HCT116 (cell line): ENCODE measurements around the gene MEDAG. TPM values are rescaled to one million over a fixed set of nuclear protein-coding genes. Genes with fewer than 3 reads are reported as not detected.

Source experiments
- ATAC-seq: fragments of 200-7000 bp; cut with Tn5 transposase; 2 replicates; pipeline ENCODE4 v1.9.1; 2020; ENCODE audit warnings: mild to moderate bottlenecking, moderate library complexity
- BruUV-seq: library from RNA; stranded (reverse); fragments of 400-500 nt; replicated peaks from 2 replicates; lab custom pipeline; 2021; lab: Mats Ljungman, UMichigan
- CTCF ChIA-PET: fragments of 300-600 bp; sonication (Branson Sonifier 250); formaldehyde crosslinking; loops from one replicate; lab custom pipeline; 2021; ENCODE audit warnings: antibody characterized with exemption; lab: Charles Lee
- POLR2A ChIA-PET: fragments of 300-600, 350-600 bp; sonication (Branson Sonifier 250); formaldehyde crosslinking; loops from one replicate; lab custom pipeline; 2021; ENCODE audit warnings: antibody characterized with exemption; lab: Charles Lee
- RAD21 ChIA-PET, 2 experiments: fragments of 300-600 bp; sonication (Branson Sonifier 250); formaldehyde crosslinking; loops; one replicate each; lab custom pipeline; 2023; ENCODE audit warnings: low total read pairs in 2 of 2; ENCODE audit not compliant: uncharacterized antibody in 2 of 2, unreplicated experiment in 2 of 2, low non-redundant PET in 1 of 2; lab: Charles Lee
- DNase-seq: peaks from one replicate; pipeline ENCODE4 v3.0.0-alpha.2; 2010; ENCODE audit warnings: low read depth, low spot score
- H2AFZ ChIP-seq: fragments of 200-600 bp; shearing (Covaris generic), sonication (generic); 2 replicates; pipeline ENCODE4 v1.6.1; 2017; ENCODE audit warnings: low read depth, mixed run types, mixed read lengths, antibody characterized with exemption, low read length; ENCODE audit not compliant: poor library complexity, severe bottlenecking
- H3K27ac ChIP-seq: 2 replicates; pipeline ENCODE4 v1.5.1; 2012; ENCODE audit warnings: low read depth, low read length
- H3K27me3 ChIP-seq: fragments of 200-600 bp; sonication (generic); 2 replicates; pipeline ENCODE4 v1.6.1; 2016; ENCODE audit warnings: mixed run types, low read length, mixed read lengths; ENCODE audit not compliant: insufficient read depth
- H3K36me3 ChIP-seq, 2 experiments: fragments of 200-500 bp in 1 of 2; fragments of 200-600 bp in 1 of 2; sonication (Bioruptor generic) in 1 of 2; sonication (generic) in 1 of 2; 2 replicates each; pipeline versions ENCODE4 v1.5.1 to v1.6.1; 2014 to 2016; ENCODE audit warnings: low read length in 2 of 2, inconsistent platforms in 1 of 2, mixed read lengths in 1 of 2, mixed run types in 1 of 2; ENCODE audit not compliant: insufficient read depth in 2 of 2, control insufficient read depth in 1 of 2
- H3K4me1 ChIP-seq, 2 experiments: fragments of 200-600 bp in 1 of 2; sonication (generic) in 1 of 2; 2 replicates each; pipeline versions ENCODE4 v1.5.1 to v1.6.1; 2012 to 2017; ENCODE audit warnings: low read length in 2 of 2, inconsistent platforms in 1 of 2, mild to moderate bottlenecking in 1 of 2, mixed read lengths in 1 of 2, mixed run types in 1 of 2, moderate library complexity in 1 of 2; ENCODE audit not compliant: insufficient read depth in 2 of 2, control insufficient read depth in 1 of 2
- H3K4me2 ChIP-seq: fragments of 200-600 bp; sonication (generic); 2 replicates; pipeline ENCODE4 v1.6.1; 2017; ENCODE audit warnings: mixed run types, low read length, mixed read lengths
- H3K4me3 ChIP-seq, 2 experiments: fragments of 200-600 bp in 1 of 2; sonication (generic) in 1 of 2; replicated peaks in 1 of 2; 2 replicates each; pipeline ENCODE4 v1.5.1; 2011 to 2016; ENCODE audit warnings: low read length in 2 of 2, control low read depth in 1 of 2, low read depth in 1 of 2, mild to moderate bottlenecking in 1 of 2, mixed read lengths in 1 of 2, mixed run types in 1 of 2
- H3K79me2 ChIP-seq: fragments of 200-600 bp; sonication (generic); 2 replicates; pipeline ENCODE4 v1.6.1; 2017; ENCODE audit warnings: mild to moderate bottlenecking, mixed run types, low read length, moderate library complexity, mixed read lengths; ENCODE audit not compliant: insufficient read depth
- H3K9ac ChIP-seq: fragments of 200-600 bp; sonication (generic); 2 replicates; pipeline ENCODE4 v1.6.1; 2016; ENCODE audit warnings: low read length, mixed read lengths
- H3K9me2 ChIP-seq: fragments of 200-600 bp; sonication (generic), shearing (Covaris generic); 2 replicates; pipeline ENCODE4 v1.6.1; 2017; ENCODE audit warnings: mixed run types, mild to moderate bottlenecking, moderate library complexity; ENCODE audit not compliant: insufficient read depth
- H3K9me3 ChIP-seq, 2 experiments: fragments of 200-500 bp in 1 of 2; fragments of 200-600 bp in 1 of 2; sonication (Bioruptor generic) in 1 of 2; sonication (generic) in 1 of 2; 2 replicates each; pipeline ENCODE4 v1.6.1; 2014 to 2017; ENCODE audit warnings: low read length in 2 of 2, mixed read lengths in 2 of 2, inconsistent platforms in 1 of 2, low read depth in 1 of 2, mild to moderate bottlenecking in 1 of 2, mixed run types in 1 of 2, moderate library complexity in 1 of 2; ENCODE audit not compliant: control insufficient read depth in 1 of 2, insufficient read depth in 1 of 2
- H4K20me1 ChIP-seq: fragments of 200-600 bp; sonication (generic), shearing (Covaris generic); 2 replicates; pipeline ENCODE4 v1.6.1; 2017; ENCODE audit warnings: mixed run types, mild to moderate bottlenecking, moderate library complexity; ENCODE audit not compliant: insufficient read depth
- EGR1 ChIP-seq: IDR thresholded peaks from 2 replicates; pipeline ENCODE4 v1.6.1; 2012; ENCODE audit warnings: low read depth
- POLR2A ChIP-seq: IDR thresholded peaks from 2 replicates; pipeline ENCODE4 v1.7.0; 2011; ENCODE audit warnings: borderline replicate concordance; ENCODE audit not compliant: insufficient read depth, insufficient read length; ENCODE audit errors: extremely low read depth
- SP1 ChIP-seq: IDR thresholded peaks from 2 replicates; pipeline ENCODE4 v1.6.1; 2012; ENCODE audit warnings: low read depth
- TCF7L2 ChIP-seq: IDR thresholded peaks from 2 replicates; pipeline ENCODE4 v1.7.0; 2011; ENCODE audit warnings: borderline replicate concordance, inconsistent platforms; ENCODE audit not compliant: insufficient read depth, insufficient read length; ENCODE audit errors: extremely low read depth
- ZFX ChIP-seq: fragments of 450-650 bp; IDR thresholded peaks from 2 replicates; pipeline ENCODE4 v1.6.1; 2017
- intact Hi-C: fragments of 100-400 bp; cut with micrococcal nuclease; formaldehyde crosslinking; loops from 2 replicates; pipeline ENCODE4 v1.10.0; 2022
- total RNA-seq: library from RNA; stranded (reverse); gene quantifications from one replicate; pipeline ENCODE4 v1.2.1, GENCODE V29; 2021; ENCODE audit not compliant: unreplicated experiment
- TF ChIP-seq, protein P1 (sequence below), 3 experiments: fragments of 200-600 bp in 1 of 3; sonication (generic) in 1 of 3; IDR thresholded peaks in 2 of 3; conservative IDR thresholded peaks in 1 of 3; 2 replicates each; pipeline ENCODE4 v1.5.1; 2012 to 2017; ENCODE audit warnings: low read depth in 2 of 3, low read length in 2 of 3, antibody characterized with exemption in 1 of 3, borderline replicate concordance in 1 of 3, control low read depth in 1 of 3, mild to moderate bottlenecking in 1 of 3, mixed read lengths in 1 of 3, mixed run types in 1 of 3, moderate library complexity in 1 of 3; ENCODE audit not compliant: insufficient read depth in 1 of 3
- TF ChIP-seq, protein P2 (sequence below): IDR thresholded peaks from 2 replicates; pipeline ENCODE4 v1.6.1; 2012; ENCODE audit warnings: low read depth
- TF ChIP-seq, protein P3 (sequence below): IDR thresholded peaks from 2 replicates; pipeline ENCODE4 v1.6.1; 2012
- TF ChIP-seq, protein P4 (sequence below): IDR thresholded peaks from 2 replicates; pipeline ENCODE4 v1.6.1; 2012

The MEDAG gene
- total RNA-seq, 1 experiment from 2014 or later: not detected

DNA sequence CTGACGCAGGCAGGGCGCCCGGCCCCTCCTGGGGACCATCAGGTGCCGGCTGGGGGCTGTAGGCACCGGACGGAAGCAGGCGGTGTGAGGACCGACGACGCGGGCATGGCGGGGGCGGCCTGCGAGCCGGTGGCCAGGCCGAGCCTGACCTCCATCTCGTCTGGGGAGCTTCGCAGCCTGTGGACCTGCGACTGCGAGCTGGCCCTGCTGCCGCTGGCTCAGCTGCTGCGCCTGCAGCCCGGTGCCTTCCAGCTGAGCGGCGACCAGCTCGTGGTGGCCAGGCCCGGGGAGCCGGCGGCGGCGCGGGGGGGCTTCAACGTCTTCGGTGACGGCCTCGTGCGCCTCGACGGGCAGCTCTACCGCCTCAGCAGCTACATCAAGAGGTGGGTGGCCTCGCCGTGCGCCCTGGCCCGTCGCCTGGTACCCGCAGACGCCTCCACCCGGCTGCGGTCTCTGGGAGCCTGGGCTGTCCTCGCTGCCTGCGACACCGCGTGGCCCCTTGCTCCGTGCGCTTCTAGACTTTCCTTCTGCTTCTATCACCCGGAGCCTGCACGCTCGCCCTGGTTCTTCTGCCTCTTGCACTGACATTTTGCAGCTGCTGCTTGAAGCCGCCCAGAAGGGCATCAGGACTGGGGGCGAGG is 460 bp downstream of the MEDAG start (continued):
- TF ChIP-seq, protein P1, sequence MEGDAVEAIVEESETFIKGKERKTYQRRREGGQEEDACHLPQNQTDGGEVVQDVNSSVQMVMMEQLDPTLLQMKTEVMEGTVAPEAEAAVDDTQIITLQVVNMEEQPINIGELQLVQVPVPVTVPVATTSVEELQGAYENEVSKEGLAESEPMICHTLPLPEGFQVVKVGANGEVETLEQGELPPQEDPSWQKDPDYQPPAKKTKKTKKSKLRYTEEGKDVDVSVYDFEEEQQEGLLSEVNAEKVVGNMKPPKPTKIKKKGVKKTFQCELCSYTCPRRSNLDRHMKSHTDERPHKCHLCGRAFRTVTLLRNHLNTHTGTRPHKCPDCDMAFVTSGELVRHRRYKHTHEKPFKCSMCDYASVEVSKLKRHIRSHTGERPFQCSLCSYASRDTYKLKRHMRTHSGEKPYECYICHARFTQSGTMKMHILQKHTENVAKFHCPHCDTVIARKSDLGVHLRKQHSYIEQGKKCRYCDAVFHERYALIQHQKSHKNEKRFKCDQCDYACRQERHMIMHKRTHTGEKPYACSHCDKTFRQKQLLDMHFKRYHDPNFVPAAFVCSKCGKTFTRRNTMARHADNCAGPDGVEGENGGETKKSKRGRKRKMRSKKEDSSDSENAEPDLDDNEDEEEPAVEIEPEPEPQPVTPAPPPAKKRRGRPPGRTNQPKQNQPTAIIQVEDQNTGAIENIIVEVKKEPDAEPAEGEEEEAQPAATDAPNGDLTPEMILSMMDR (IDR thresholded peaks at IDR 0.05 in 2 of 3, conservative IDR thresholded peaks at IDR 0.05 in 1 of 3; ENCODE audit: borderline replicate concordance in 1 of 3, insufficient read depth in 1 of 3, low read depth in 2 of 3, low read length in 2 of 3): no peak
- TF ChIP-seq SP1 (no peak), TCF7L2 (no peak), POLR2A (no peak), ZFX (no peak)
- TF ChIP-seq, protein P2, sequence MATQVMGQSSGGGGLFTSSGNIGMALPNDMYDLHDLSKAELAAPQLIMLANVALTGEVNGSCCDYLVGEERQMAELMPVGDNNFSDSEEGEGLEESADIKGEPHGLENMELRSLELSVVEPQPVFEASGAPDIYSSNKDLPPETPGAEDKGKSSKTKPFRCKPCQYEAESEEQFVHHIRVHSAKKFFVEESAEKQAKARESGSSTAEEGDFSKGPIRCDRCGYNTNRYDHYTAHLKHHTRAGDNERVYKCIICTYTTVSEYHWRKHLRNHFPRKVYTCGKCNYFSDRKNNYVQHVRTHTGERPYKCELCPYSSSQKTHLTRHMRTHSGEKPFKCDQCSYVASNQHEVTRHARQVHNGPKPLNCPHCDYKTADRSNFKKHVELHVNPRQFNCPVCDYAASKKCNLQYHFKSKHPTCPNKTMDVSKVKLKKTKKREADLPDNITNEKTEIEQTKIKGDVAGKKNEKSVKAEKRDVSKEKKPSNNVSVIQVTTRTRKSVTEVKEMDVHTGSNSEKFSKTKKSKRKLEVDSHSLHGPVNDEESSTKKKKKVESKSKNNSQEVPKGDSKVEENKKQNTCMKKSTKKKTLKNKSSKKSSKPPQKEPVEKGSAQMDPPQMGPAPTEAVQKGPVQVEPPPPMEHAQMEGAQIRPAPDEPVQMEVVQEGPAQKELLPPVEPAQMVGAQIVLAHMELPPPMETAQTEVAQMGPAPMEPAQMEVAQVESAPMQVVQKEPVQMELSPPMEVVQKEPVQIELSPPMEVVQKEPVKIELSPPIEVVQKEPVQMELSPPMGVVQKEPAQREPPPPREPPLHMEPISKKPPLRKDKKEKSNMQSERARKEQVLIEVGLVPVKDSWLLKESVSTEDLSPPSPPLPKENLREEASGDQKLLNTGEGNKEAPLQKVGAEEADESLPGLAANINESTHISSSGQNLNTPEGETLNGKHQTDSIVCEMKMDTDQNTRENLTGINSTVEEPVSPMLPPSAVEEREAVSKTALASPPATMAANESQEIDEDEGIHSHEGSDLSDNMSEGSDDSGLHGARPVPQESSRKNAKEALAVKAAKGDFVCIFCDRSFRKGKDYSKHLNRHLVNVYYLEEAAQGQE: no peak

DNA sequence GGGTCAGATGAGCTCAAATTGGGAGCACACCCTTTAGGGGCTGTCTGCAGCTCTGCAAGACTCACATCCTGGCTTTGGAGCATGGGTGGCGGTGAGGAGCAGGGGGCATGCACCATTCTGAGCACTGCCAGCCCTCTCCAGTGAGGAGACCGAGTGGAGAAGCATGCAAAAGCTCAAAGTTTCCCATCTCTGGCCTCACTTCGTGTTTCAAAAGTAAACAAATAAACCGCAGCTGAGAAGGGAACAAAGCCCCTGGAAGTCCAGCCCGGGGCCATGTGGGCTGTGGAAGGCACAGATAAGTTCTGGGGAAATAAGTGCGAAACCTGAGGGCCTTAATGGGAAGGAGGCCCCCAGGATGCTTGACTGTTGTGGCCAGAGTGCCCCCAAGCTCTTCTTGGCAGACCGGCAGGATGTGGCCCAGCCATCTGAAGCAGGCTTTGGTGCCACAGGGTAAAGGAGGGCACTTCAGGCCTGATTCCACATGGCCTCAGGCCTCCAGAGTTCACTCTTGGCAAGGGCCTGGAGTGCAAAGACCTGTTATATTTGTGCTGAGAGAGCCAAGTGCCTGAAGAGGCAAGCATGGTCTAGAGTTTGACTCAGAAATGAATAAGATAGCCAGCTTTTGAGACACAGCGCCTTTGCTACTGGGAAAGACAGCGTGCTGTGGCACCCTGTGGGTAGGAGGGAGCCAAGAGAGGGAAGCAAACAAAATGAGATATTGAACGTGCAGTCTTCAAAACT is 1.2 kb downstream of the MEDAG start:
- H3K79me2 ChIP-seq: no peaks in the 10 kb centered on the region
- H3K27me3 ChIP-seq: peaks cover 21% of the 10 kb centered on the region
- no peak overlapping the region for H3K27ac ChIP-seq
- no peaks in the 10 kb centered on the region for H3K9me3 ChIP-seq
- ChIA-PET RAD21 (no interaction called here), CTCF (interaction anchor here (0.9 kb wide), 1 partner anchor 15 kb away, joined by 3 read pairs; no protein-coding TSS in a partner anchor), POLR2A (no interaction called here)
- H4K20me1 ChIP-seq: no peaks in the 10 kb centered on the region
- H3K9ac ChIP-seq: no peak overlapping the region
- BruUV-seq: no TSS peak
- H2AFZ ChIP-seq: no peak overlapping the region
- intact Hi-C loops: no loop called here
- DNase-seq: no peak
- H3K4me1 ChIP-seq: no peaks in the 10 kb centered on the region
- no peak overlapping the region for H3K4me2 ChIP-seq
- H3K4me3 ChIP-seq: no peak overlapping the region
- no peak for ATAC-seq
- H3K36me3 ChIP-seq: no peaks in the 10 kb centered on the region
- no peaks in the 10 kb centered on the region for H3K9me2 ChIP-seq
- TF ChIP-seq, protein P3, sequence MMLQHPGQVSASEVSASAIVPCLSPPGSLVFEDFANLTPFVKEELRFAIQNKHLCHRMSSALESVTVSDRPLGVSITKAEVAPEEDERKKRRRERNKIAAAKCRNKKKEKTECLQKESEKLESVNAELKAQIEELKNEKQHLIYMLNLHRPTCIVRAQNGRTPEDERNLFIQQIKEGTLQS: no peak
- TF ChIP-seq, protein P1 (IDR thresholded peaks at IDR 0.05 in 2 of 3, conservative IDR thresholded peaks at IDR 0.05 in 1 of 3; ENCODE audit: borderline replicate concordance in 1 of 3, insufficient read depth in 1 of 3, low read depth in 2 of 3, low read length in 2 of 3): no peak
- no peak for TF ChIP-seq EGR1
- TF ChIP-seq, protein P4, sequence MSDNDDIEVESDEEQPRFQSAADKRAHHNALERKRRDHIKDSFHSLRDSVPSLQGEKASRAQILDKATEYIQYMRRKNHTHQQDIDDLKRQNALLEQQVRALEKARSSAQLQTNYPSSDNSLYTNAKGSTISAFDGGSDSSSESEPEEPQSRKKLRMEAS: no peak
